Upper lobe of left lung (tissue), 6 donors: ENCODE data around the gene BORCS6. TPM values are rescaled to one million over a fixed set of nuclear protein-coding genes. Genes with fewer than 3 reads are reported as not detected.

Experiments
- ATAC-seq, 2 donors: fragments of 200-7000 bp; cut with Tn5 transposase; one replicate each; pipeline ENCODE4 v1.9.1; 2022; ENCODE audit warnings: mild to moderate bottlenecking in 2 of 2, moderate library complexity in 2 of 2; ENCODE audit not compliant: low FRiP score in 2 of 2
- DNase-seq, 2 donors: peaks; one replicate each; pipeline ENCODE4 v3.0.0-alpha.2; 2019 to 2020
- H3K27ac ChIP-seq, 4 donors: fragments of 200-600 bp; sonication (generic); one replicate each; pipeline ENCODE4 v1.5.1; 2016 to 2019
- H3K27me3 ChIP-seq, 4 donors: fragments of 200-600 bp; sonication (generic); one replicate each; pipeline ENCODE4 v1.5.1; 2017 to 2019
- H3K36me3 ChIP-seq, 4 donors: fragments of 200-600 bp; sonication (generic); one replicate each; pipeline ENCODE4 v1.5.1; 2016 to 2019
- H3K4me1 ChIP-seq, 4 donors: fragments of 200-600 bp; sonication (generic); one replicate each; pipeline ENCODE4 v1.5.1; 2018 to 2019
- H3K4me3 ChIP-seq, 4 donors: fragments of 200-600 bp; sonication (generic); one replicate each; pipeline ENCODE4 v1.5.1; 2017 to 2019; ENCODE audit warnings: mild to moderate bottlenecking in 2 of 4, moderate library complexity in 1 of 4
- H3K9me3 ChIP-seq, 4 donors: fragments of 200-600 bp; sonication (generic); one replicate each; pipeline ENCODE4 v1.5.1; 2018 to 2019
- EP300 ChIP-seq, 4 donors: sonication (generic); formaldehyde crosslinking; IDR thresholded peaks; one replicate each; pipeline ENCODE4 v1.5.1; 2017; ENCODE audit warnings: antibody characterized with exemption in 4 of 4, control low read depth in 2 of 4
- POLR2A ChIP-seq, 4 donors: fragments of 450-650 bp; IDR thresholded peaks; one replicate each; pipeline ENCODE4 v1.5.1; 2016 to 2017; ENCODE audit warnings: antibody characterized with exemption in 4 of 4, mild to moderate bottlenecking in 2 of 4
- POLR2AphosphoS5 ChIP-seq, 2 donors: sonication (generic); formaldehyde crosslinking; IDR thresholded peaks; one replicate each; pipeline ENCODE4 v1.5.1; 2017; ENCODE audit warnings: antibody characterized with exemption in 2 of 2
- WGBS, 2 donors: methylation state at CpG; one replicate each; pipeline ENCODE4 v1.1.5; 2017 to 2018; 5-methylcytosine and 5-hydroxymethylcytosine counted together
- total RNA-seq, 6 donors: library from RNA; depleted of rRNA in 4 of 6; stranded (reverse); fragments of >200 nt in 4 of 6; gene quantifications; one replicate each; pipeline versions ENCODE4 v1.1.0 to v1.2.1, GENCODE V29; 2016 to 2021
- TF ChIP-seq, protein P1 (sequence below), 6 experiments: fragments of 450-650 bp in 4 of 6; fragments of 200-600 bp in 2 of 6; sonication (generic) in 2 of 6; IDR thresholded peaks; one replicate each; pipeline ENCODE4 v1.5.1; 2016 to 2019; ENCODE audit warnings: antibody characterized with exemption in 6 of 6
- donor health status: DM: no; HTN: no; CAD: no; lungs with moderate emphysema.
- donor health status: DM: no; HTN: yes; CAD: no; lungs with severe emphysema.

BORCS6 gene
- total RNA-seq, 6 donors from 2014 or later = 7.3 to 12.5 (median 11.1) TPM

DNA sequence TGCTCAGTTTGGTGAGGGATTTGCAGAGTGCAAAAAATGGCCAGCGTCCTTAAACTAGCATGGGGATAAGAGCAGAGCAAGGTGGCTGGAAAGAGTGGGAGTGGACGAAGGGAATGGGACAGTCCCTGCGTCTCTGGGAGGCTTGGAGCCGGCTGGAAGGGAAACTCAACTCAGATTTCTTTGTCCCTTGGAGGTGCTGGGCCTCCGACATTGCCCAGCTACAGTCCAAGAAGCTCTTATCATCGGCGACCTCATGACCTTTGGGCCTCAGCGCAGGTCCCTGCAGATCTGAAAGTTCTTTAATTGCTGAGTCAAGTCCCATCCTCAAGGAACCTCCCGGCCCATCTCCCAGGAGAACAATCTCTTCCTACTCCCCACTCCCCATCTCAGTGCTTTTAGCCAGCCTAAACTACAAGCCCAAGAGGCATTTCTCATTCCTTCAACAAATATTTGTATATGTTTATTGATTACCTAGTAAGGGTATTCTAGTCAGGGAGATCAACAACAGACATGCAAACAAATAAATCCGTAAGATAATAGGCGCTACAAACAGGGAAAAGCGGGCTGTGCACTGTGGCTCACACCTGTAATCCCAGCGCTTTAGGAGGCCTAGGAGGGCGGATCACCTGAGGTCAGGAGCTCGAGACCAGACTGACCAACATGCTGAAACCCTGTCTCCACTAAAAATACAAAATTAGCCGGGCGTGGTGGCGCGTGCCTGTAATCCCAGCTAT, 12.8 kb downstream of the BORCS6 start:
- no peak for TF ChIP-seq EP300 (IDR thresholded peaks at IDR 0.05)
- no peak for TF ChIP-seq POLR2A (IDR thresholded peaks at IDR 0.05)
- no peak for TF ChIP-seq POLR2AphosphoS5 (IDR thresholded peaks at IDR 0.05)
- TF ChIP-seq, protein P1, sequence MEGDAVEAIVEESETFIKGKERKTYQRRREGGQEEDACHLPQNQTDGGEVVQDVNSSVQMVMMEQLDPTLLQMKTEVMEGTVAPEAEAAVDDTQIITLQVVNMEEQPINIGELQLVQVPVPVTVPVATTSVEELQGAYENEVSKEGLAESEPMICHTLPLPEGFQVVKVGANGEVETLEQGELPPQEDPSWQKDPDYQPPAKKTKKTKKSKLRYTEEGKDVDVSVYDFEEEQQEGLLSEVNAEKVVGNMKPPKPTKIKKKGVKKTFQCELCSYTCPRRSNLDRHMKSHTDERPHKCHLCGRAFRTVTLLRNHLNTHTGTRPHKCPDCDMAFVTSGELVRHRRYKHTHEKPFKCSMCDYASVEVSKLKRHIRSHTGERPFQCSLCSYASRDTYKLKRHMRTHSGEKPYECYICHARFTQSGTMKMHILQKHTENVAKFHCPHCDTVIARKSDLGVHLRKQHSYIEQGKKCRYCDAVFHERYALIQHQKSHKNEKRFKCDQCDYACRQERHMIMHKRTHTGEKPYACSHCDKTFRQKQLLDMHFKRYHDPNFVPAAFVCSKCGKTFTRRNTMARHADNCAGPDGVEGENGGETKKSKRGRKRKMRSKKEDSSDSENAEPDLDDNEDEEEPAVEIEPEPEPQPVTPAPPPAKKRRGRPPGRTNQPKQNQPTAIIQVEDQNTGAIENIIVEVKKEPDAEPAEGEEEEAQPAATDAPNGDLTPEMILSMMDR (IDR thresholded peaks at IDR 0.05) = no peak
- H3K36me3 ChIP-seq = no peaks in the 10 kb centered on the region

DNA sequence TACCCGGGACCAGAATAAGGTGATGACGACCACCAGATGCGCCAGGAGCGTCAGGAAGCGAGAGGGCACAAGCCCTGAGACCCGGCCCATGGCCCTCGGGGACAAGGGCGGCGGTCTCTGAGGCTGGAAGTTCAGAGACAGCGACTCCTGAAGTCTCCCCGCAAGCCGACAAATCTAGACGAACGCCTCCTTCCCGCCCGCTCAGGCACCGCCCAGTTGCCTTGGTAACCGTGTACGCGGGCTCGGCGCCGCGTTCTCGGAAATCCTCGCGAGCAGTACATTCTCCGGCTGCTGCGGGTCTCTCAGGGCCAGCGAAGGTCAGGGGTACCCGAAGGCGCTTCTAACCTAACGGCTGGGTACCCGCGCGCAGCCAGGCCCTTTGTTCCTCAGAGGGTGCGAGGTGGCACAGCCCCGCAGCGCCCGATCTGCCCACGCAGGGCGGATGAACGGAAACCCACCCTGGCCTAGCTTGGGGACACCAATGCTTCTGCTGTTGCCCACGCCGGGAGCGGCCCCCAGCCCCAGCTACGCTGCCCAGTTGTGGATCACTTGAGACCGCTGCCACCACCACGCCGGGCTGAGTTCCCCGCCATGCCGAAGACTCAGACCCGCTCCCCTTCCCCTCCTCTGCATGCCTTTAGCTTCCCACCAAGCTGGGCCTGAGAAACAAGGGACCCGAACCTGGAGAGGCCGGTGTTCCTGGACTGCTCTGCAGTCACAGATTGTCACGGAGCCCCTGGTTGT, 13.6 kb downstream of the BORCS6 start, which contains the start of gene TMEM107:
Gene TMEM107, minus strand, starts transcription at position 184 of the 744 bp plus-strand sequence. Its CDS starts 94 bp downstream, at position 90.
- peak; percentile 86 to 93 for ATAC-seq
- H3K9me3 ChIP-seq = no peaks in the 10 kb centered on the region
- peak; percentile 95 to 96 for DNase-seq
- TF ChIP-seq POLR2AphosphoS5 (IDR thresholded peaks at IDR 0.05) (peak; percentile 51 to 78), POLR2A (IDR thresholded peaks at IDR 0.05) (peak in 3 of 4 donors; percentile 12 to 64 (median 33)), EP300 (IDR thresholded peaks at IDR 0.05) (no peak)
- TF ChIP-seq, protein P1 (IDR thresholded peaks at IDR 0.05) = peak in 3 of 6 experiments; percentile 9 to 10 (median 10)
- H3K27me3 ChIP-seq = no peaks in the 10 kb centered on the region
- peaks cover 25 to 44% (median 29%) of the 10 kb centered on the region in 4 donors for H3K4me1 ChIP-seq
- peak within 1 kb of the TSS; percentile 75 to 92 (median 86) for H3K27ac ChIP-seq
- no peaks in the 10 kb centered on the region for H3K36me3 ChIP-seq
- 3 to 16% methylated on average over 15 of the region's 56 CpGs for WGBS, 2 donors
- H3K4me3 ChIP-seq = peak within 1 kb of the TSS; percentile 56 to 74 (median 66)

More for the DNA sequence above, 12.8 kb downstream of the BORCS6 start:
- Histone ChIP-seq H3K9me3 (no peaks in the 10 kb centered on the region), H3K4me3 (peak overlapping the region in 3 of 4 donors; percentile 64 to 74 (median 68)), H3K27me3 (no peaks in the 10 kb centered on the region), H3K4me1 (peaks cover 25 to 44% (median 29%) of the 10 kb centered on the region in 4 donors), H3K27ac (peak overlapping the region; percentile 75 to 92 (median 86))
- DNase-seq (no peak), ATAC-seq (no peak)
- WGBS, 2 donors = 79 to 80% methylated on average over 19 of the region's 19 CpGs

DNA sequence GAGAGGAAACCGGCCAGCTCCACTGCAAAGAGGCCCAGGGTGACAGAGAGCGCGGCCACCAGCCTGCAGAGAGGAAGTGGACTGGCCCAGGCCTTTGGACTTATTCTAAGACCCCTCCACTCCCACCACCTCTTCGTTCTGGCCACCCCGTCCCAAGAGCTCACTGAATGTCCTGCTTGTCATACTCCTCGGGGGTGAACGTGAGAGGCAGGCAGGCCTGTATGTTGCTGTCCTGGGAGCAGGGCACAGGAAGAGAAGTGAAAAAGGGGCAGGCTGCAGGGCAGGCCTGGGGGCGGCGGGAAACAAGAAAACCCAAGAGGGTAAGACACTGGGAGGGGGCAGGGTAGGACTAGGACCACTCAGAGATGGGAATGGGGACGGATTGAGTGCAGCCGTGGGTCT, 14.2 kb downstream of the BORCS6 start:
- DNase-seq (peak; percentile 48 to 59), ATAC-seq (peak; percentile 4 to 16)
- Histone ChIP-seq H3K27me3 (no peaks in the 10 kb centered on the region), H3K9me3 (no peaks in the 10 kb centered on the region), H3K4me1 (peaks cover 25 to 44% (median 29%) of the 10 kb centered on the region in 4 donors), H3K27ac (peak overlapping the region; percentile 75 to 92 (median 86)), H3K36me3 (no peaks in the 10 kb centered on the region), H3K4me3 (peak overlapping the region; percentile 56 to 74 (median 66))
- TF ChIP-seq POLR2AphosphoS5 (IDR thresholded peaks at IDR 0.05) (no peak), POLR2A (IDR thresholded peaks at IDR 0.05) (no peak), EP300 (IDR thresholded peaks at IDR 0.05) (no peak)
- TF ChIP-seq, protein P1 (IDR thresholded peaks at IDR 0.05) = no peak
- 14 to 15% methylated on average over 11 of the region's 11 CpGs for WGBS, 2 donors

DNA sequence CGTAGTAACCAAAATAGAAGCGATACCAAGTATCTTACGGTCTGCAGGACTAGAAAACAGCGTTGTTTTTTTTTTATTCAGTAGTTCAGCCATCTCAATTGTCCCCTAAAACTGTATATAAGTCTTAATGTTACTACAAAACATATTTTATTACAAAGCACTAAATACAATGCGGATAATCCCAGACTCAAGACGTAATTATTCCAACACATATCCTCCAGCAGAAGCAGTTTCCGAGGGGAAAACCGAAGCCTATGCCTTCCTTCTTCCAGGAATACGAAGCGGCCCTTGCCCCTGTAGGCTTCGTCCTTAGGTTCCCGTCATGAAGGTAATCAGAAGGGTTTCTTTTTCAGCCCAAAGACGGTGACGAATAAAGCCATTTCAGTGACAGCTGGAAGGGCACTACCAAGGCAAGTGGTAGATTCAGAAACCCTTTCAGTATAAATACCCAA, 16.1 kb downstream of the BORCS6 start:
- ATAC-seq (no peak), DNase-seq (no peak)
- no peaks in the 10 kb centered on the region for H3K9me3 ChIP-seq
- 13 to 14% methylated on average over 14 of the region's 14 CpGs for WGBS, 2 donors
- no peaks in the 10 kb centered on the region for H3K36me3 ChIP-seq
- H3K27ac ChIP-seq = peak overlapping the region; percentile 88 to 92 (median 92)
- H3K4me3 ChIP-seq = peak overlapping the region in 3 of 4 donors; percentile 26 to 48 (median 39)
- peaks cover 25 to 44% (median 29%) of the 10 kb centered on the region in 4 donors for H3K4me1 ChIP-seq
- TF ChIP-seq, protein P1 (IDR thresholded peaks at IDR 0.05) = no peak
- TF ChIP-seq POLR2A (IDR thresholded peaks at IDR 0.05) (no peak), EP300 (IDR thresholded peaks at IDR 0.05) (no peak), POLR2AphosphoS5 (IDR thresholded peaks at IDR 0.05) (no peak)
- no peaks in the 10 kb centered on the region for H3K27me3 ChIP-seq
